SU-DHL-6 (cell line): ENCODE results near the gene MDH1.
"Not testable (repeated sequence)": the region's sequence is repeated elsewhere in the genome, so short reads cannot be mapped to it uniquely, and the experiment has no call there.

Source experiments
- H2AFZ ChIP-seq: fragments of 200-600 bp; sonication (generic); 2 replicates; pipeline ENCODE4 v1.6.1; 2014; ENCODE audit warnings: low read depth, mild to moderate bottlenecking, moderate library complexity, mixed read lengths, antibody characterized with exemption, low read length; ENCODE audit not compliant: severe bottlenecking
- H3F3A ChIP-seq: fragments of 200-600 bp; shearing (Covaris generic); 2 replicates; pipeline ENCODE4 v1.6.0; 2016; ENCODE audit warnings: antibody characterized with exemption, mild to moderate bottlenecking; ENCODE audit not compliant: insufficient read depth
- H3K27ac ChIP-seq: fragments of 200-600 bp; sonication (generic); 2 replicates; pipeline ENCODE4 v1.5.1; 2016; ENCODE audit warnings: low read depth, mild to moderate bottlenecking, low read length, moderate library complexity, mixed read lengths
- H3K27me3 ChIP-seq: fragments of 200-600 bp; sonication (generic), shearing (Covaris generic); 2 replicates; pipeline ENCODE4 v1.6.0; 2014; ENCODE audit warnings: mild to moderate bottlenecking, low read length
- H3K36me3 ChIP-seq: fragments of 200-600 bp; sonication (generic); 2 replicates; pipeline ENCODE4 v1.6.1; 2014; ENCODE audit warnings: mild to moderate bottlenecking, low read length, mixed read lengths
- H3K4me2 ChIP-seq: fragments of 300-600, 200-600 bp; shearing (Covaris generic), sonication (generic); 2 replicates; pipeline ENCODE4 v1.6.0; 2014; ENCODE audit warnings: low read length, low read depth, mild to moderate bottlenecking; ENCODE audit not compliant: poor library complexity, severe bottlenecking
- H3K4me3 ChIP-seq: fragments of 200-600 bp; sonication (generic); 2 replicates; pipeline ENCODE4 v1.5.1; 2014; ENCODE audit warnings: antibody characterized with exemption, low read length, mild to moderate bottlenecking, mixed read lengths; ENCODE audit not compliant: insufficient read depth, poor library complexity, severe bottlenecking
- H3K79me2 ChIP-seq: fragments of 200-600 bp; sonication (generic); 2 replicates; pipeline ENCODE4 v1.6.1; 2014; ENCODE audit warnings: mild to moderate bottlenecking, low read length, moderate library complexity; ENCODE audit not compliant: insufficient read depth
- H3K9ac ChIP-seq: fragments of 200-600 bp; sonication (generic); 2 replicates; pipeline ENCODE4 v1.7.0; 2014; ENCODE audit warnings: mild to moderate bottlenecking, low read length
- H3K9me2 ChIP-seq: fragments of 200-600 bp; sonication (generic); replicated peaks from 2 replicates; pipeline ENCODE4 v1.6.1; 2014; ENCODE audit warnings: low read length; ENCODE audit not compliant: insufficient read depth
- H3K9me3 ChIP-seq: fragments of 200-600 bp; sonication (generic); 2 replicates; pipeline ENCODE4 v1.6.1; 2014; ENCODE audit warnings: low read length, mixed read lengths; ENCODE audit not compliant: insufficient read depth
- H4K20me1 ChIP-seq: fragments of 200-600 bp; sonication (generic); 2 replicates; pipeline ENCODE4 v1.6.1; 2014; ENCODE audit warnings: low read depth, mild to moderate bottlenecking, antibody characterized with exemption, low read length, moderate library complexity, mixed read lengths
- EZH2phosphoT487 ChIP-seq: fragments of 200-600 bp; sonication (generic), shearing (Covaris generic); conservative IDR thresholded peaks from 2 replicates; pipeline ENCODE4 v1.6.1; 2018; ENCODE audit warnings: mild to moderate bottlenecking, antibody characterized with exemption, low read length, moderate library complexity, mixed read lengths
- TF ChIP-seq, protein P1 (sequence below): fragments of 200-600 bp; sonication (generic); IDR thresholded peaks from one replicate; pipeline ENCODE4 v1.5.1; 2017; ENCODE audit warnings: antibody characterized with exemption, mild to moderate bottlenecking, low read length, moderate library complexity; ENCODE audit not compliant: insufficient read depth, poor library complexity, severe bottlenecking

The MDH1 gene

DNA sequence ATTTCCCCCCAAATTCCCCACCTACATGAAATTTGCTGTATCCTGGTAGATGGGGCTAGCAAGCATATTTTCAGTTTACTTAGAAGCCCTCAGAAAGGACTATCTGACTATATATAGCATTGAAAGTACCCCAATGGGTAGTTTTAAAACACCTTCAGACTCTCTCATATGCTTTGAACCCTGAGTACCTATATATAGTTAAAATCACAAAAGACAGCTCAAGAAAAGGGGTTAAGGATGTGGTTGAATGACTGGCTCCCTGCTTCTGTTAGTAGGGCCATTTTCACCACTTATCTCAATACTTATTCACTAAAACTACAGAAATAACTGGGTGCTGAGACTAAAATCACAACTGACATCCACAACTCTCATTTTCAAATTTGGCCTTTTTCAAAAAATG is 19.0 kb upstream of the MDH1 start:
- Histone ChIP-seq H3K9ac (no peak overlapping the region), H3K79me2 (peaks cover 15% of the 10 kb centered on the region; the same call in 1 of the 2 replicates), H3K9me3 (no peaks in the 10 kb centered on the region; the same call in 1 of the 2 replicates), H2AFZ (no peak overlapping the region), H3K9me2 (no peaks in the 10 kb centered on the region), H3F3A (no peaks in the 10 kb centered on the region), H4K20me1 (no peaks in the 10 kb centered on the region), H3K36me3 (peaks cover 5% of the 10 kb centered on the region; the same call in 1 of the 2 replicates), H3K27me3 (no peaks in the 10 kb centered on the region), H3K4me2 (no peak overlapping the region), H3K27ac (no peak overlapping the region), H3K4me3 (no peak overlapping the region)
- TF ChIP-seq, protein P1, sequence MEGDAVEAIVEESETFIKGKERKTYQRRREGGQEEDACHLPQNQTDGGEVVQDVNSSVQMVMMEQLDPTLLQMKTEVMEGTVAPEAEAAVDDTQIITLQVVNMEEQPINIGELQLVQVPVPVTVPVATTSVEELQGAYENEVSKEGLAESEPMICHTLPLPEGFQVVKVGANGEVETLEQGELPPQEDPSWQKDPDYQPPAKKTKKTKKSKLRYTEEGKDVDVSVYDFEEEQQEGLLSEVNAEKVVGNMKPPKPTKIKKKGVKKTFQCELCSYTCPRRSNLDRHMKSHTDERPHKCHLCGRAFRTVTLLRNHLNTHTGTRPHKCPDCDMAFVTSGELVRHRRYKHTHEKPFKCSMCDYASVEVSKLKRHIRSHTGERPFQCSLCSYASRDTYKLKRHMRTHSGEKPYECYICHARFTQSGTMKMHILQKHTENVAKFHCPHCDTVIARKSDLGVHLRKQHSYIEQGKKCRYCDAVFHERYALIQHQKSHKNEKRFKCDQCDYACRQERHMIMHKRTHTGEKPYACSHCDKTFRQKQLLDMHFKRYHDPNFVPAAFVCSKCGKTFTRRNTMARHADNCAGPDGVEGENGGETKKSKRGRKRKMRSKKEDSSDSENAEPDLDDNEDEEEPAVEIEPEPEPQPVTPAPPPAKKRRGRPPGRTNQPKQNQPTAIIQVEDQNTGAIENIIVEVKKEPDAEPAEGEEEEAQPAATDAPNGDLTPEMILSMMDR = no peak
- no peak for TF ChIP-seq EZH2phosphoT487

DNA sequence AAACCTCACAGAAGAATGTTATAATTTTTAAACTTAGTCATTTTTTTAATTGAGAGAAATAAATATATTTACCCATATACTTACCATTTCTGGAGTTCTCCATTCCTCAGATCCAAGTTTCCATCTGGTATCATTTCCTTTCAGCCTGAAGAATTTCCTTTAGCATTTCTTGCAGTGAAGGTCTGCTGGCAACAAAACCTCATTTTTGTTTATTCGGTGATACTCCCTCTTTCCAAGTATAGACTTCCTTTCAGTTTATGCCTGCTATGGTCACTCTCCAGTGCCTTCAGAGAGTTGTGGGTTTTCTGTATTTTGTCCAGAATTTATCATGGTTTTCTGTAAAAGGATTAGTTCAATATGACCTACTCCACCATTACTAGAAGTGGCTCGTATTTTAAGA is 17.5 kb upstream of the MDH1 start:
- Histone ChIP-seq H3F3A (no peaks in the 10 kb centered on the region), H3K27ac (no peak overlapping the region), H4K20me1 (no peaks in the 10 kb centered on the region), H3K9ac (no peak overlapping the region), H3K9me3 (no peaks in the 10 kb centered on the region; the same call in 1 of the 2 replicates), H3K36me3 (peaks cover 6% of the 10 kb centered on the region; the same call in 1 of the 2 replicates), H3K27me3 (no peaks in the 10 kb centered on the region), H2AFZ (no peak overlapping the region), H3K79me2 (peaks cover 26% of the 10 kb centered on the region; the same call in 1 of the 2 replicates), H3K9me2 (no peaks in the 10 kb centered on the region), H3K4me2 (no peak overlapping the region), H3K4me3 (no peak overlapping the region)
- TF ChIP-seq EZH2phosphoT487 = no peak
- TF ChIP-seq, protein P1 = no peak

DNA sequence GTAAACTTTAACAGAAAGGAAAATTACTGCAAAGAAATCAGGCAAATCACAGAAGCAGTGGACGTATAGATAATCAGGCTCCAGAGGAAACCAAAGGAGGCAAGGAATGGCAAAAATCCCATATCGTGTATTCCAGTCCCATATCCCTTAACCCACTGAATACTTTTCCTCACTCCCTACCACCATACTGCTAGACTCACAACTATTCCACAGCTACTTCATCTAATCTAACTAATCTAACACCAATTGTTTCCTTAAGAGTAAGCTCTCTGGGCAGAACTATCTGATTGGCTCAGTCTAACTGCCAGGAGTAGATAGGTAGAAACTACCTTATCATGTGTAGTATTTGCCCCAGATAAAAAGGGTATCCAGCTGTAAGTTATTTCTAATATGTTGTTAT is 16.8 kb upstream of the MDH1 start:
- H3K4me2 ChIP-seq = no peak overlapping the region

DNA sequence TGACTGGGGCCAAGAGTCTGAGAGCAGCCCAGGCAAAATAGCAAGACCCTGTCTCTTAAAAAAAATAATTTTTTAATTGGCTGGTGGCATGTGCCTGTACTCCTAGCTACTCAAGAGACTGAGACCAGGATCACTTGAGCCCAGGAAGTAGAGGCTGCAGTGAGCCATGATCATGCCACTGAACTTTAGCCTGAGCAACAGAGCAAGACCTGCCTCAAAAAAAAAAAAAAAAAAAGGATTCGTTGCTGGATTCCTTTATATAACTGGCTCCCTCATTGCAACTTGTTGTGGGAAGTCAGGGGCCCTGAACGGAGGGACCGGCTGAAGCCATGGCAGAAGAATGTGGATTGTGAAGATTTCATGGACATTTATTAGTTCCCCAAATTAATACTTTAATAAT is 15.7 kb upstream of the MDH1 start:
- H3K4me2 ChIP-seq, H2AFZ ChIP-seq, H3K9me3 ChIP-seq, H3K36me3 ChIP-seq, H3F3A ChIP-seq, H3K27me3 ChIP-seq, H4K20me1 ChIP-seq, H3K27ac ChIP-seq, H3K9ac ChIP-seq, H3K9me2 ChIP-seq, H3K4me3 ChIP-seq: not testable (repeated sequence)
- H3K79me2 ChIP-seq = peaks cover 35% of the 10 kb centered on the region

More for the DNA sequence above, 16.8 kb upstream of the MDH1 start:
- Histone ChIP-seq H3K79me2 (peaks cover 30% of the 10 kb centered on the region; the same call in 1 of the 2 replicates), H3K27me3 (no peaks in the 10 kb centered on the region), H3K9me3 (no peaks in the 10 kb centered on the region; the same call in 1 of the 2 replicates), H3K9me2 (no peaks in the 10 kb centered on the region), H3K27ac (no peak overlapping the region), H2AFZ (no peak overlapping the region), H3K4me3 (no peak overlapping the region), H4K20me1 (no peaks in the 10 kb centered on the region), H3K9ac (no peak overlapping the region), H3F3A (no peaks in the 10 kb centered on the region), H3K36me3 (peaks cover 6% of the 10 kb centered on the region; the same call in 1 of the 2 replicates)
- TF ChIP-seq, protein P1 = no peak
- TF ChIP-seq EZH2phosphoT487 = no peak

DNA sequence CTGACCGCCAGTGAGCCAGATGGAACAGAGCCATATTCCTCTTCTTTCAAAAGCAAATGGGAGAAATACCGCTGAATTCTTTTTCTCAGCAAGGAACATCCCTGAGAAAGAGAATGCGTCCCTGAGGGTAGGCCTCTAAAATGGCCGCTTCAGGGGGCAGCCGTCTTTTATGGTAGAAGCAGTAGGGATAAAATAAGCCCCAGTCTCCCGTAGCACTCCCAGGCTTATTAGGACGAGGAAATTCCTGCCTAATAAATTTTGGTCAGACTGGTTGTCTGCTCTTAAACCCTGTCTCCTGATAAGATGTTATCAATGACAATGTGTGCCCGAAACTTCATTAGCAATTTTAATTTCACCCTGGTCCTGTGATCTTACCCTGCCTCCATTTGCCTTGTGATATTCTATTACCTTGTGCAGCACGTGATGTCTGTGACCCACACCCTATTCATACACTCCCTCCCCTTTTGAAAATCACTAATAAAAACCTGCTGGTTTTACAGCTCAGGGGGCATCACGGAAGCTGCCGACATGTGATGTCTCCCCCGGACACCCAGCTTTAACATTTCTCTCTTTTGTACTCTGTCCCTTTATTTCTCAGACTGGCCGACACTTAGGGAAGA is 14.9 kb upstream of the MDH1 start:
- not testable (repeated sequence) for H3K9me2 ChIP-seq, H3K27ac ChIP-seq, H2AFZ ChIP-seq, H3K4me2 ChIP-seq, H3K9me3 ChIP-seq, H3K27me3 ChIP-seq, H4K20me1 ChIP-seq, H3K36me3 ChIP-seq, H3K9ac ChIP-seq, H3F3A ChIP-seq, H3K4me3 ChIP-seq
- H3K79me2 ChIP-seq = peaks cover 43% of the 10 kb centered on the region
